DOHH2 (cell line): ENCODE data around the gene PSAT1.

Experiments used
- H3F3A ChIP-seq: fragments of 200-600 bp; sonication (generic), shearing (Covaris generic); 2 replicates; pipeline ENCODE4 v1.6.0; 2016; ENCODE audit warnings: antibody characterized with exemption, mild to moderate bottlenecking; ENCODE audit not compliant: control insufficient read depth, insufficient read depth
- H3K27ac ChIP-seq: fragments of 200-600 bp; sonication (generic); 2 replicates; pipeline ENCODE4 v1.5.1; 2014; ENCODE audit warnings: low read depth, mild to moderate bottlenecking, low read length, moderate library complexity
- H3K27me3 ChIP-seq: fragments of 200-600 bp; sonication (generic); 2 replicates; pipeline ENCODE4 v1.6.1; 2014; ENCODE audit warnings: mild to moderate bottlenecking, low read length, mixed read lengths; ENCODE audit not compliant: control insufficient read depth
- H3K36me3 ChIP-seq: fragments of 200-600 bp; sonication (generic); 2 replicates; pipeline ENCODE4 v1.6.1; 2014; ENCODE audit warnings: mild to moderate bottlenecking, low read length, moderate library complexity, mixed read lengths; ENCODE audit not compliant: control insufficient read depth
- H3K4me1 ChIP-seq: fragments of 200-600 bp; sonication (generic); 2 replicates; pipeline ENCODE4 v1.6.1; 2014; ENCODE audit warnings: mild to moderate bottlenecking, low read length, mixed read lengths; ENCODE audit not compliant: control insufficient read depth
- H3K4me2 ChIP-seq: fragments of 200-600 bp; sonication (generic); 2 replicates; pipeline ENCODE4 v1.6.0; 2014; ENCODE audit warnings: mild to moderate bottlenecking, low read length, moderate library complexity
- H3K4me3 ChIP-seq: fragments of 200-600 bp; sonication (generic); 2 replicates; pipeline ENCODE4 v1.5.1; 2014; ENCODE audit warnings: mild to moderate bottlenecking, low read length, mixed read lengths
- H3K79me2 ChIP-seq: fragments of 200-600 bp; sonication (generic); 2 replicates; pipeline ENCODE4 v1.6.1; 2014; ENCODE audit warnings: mild to moderate bottlenecking, low read length, mixed read lengths; ENCODE audit not compliant: control insufficient read depth
- H3K9me2 ChIP-seq: fragments of 200-600 bp; sonication (generic); replicated peaks from 2 replicates; pipeline ENCODE4 v1.6.1; 2014; ENCODE audit warnings: mild to moderate bottlenecking, low read length, mixed read lengths; ENCODE audit not compliant: control insufficient read depth
- H3K9me3 ChIP-seq: fragments of 200-600 bp; sonication (generic); 2 replicates; pipeline ENCODE4 v1.6.1; 2014; ENCODE audit warnings: antibody characterized with exemption, low read length, mixed read lengths; ENCODE audit not compliant: control insufficient read depth, insufficient read depth
- H4K20me1 ChIP-seq: fragments of 200-600 bp; sonication (generic); 2 replicates; pipeline ENCODE4 v1.6.0; 2014; ENCODE audit warnings: low read depth, mild to moderate bottlenecking, antibody characterized with exemption, low read length, moderate library complexity; ENCODE audit not compliant: control insufficient read depth, insufficient read depth
- EZH2phosphoT487 ChIP-seq: fragments of 200-600 bp; sonication (generic); IDR thresholded peaks from 2 replicates; pipeline ENCODE4 v1.6.1; 2017; ENCODE audit warnings: borderline replicate concordance, mild to moderate bottlenecking, antibody characterized with exemption, low read length, moderate library complexity, mixed read lengths
- TF ChIP-seq, protein P1 (sequence below): fragments of 200-600 bp; sonication (generic); IDR thresholded peaks from one replicate; pipeline ENCODE4 v1.5.1; 2014; ENCODE audit warnings: antibody characterized with exemption, mild to moderate bottlenecking, low read depth, low read length; ENCODE audit not compliant: poor library complexity, severe bottlenecking

PSAT1 gene

DNA sequence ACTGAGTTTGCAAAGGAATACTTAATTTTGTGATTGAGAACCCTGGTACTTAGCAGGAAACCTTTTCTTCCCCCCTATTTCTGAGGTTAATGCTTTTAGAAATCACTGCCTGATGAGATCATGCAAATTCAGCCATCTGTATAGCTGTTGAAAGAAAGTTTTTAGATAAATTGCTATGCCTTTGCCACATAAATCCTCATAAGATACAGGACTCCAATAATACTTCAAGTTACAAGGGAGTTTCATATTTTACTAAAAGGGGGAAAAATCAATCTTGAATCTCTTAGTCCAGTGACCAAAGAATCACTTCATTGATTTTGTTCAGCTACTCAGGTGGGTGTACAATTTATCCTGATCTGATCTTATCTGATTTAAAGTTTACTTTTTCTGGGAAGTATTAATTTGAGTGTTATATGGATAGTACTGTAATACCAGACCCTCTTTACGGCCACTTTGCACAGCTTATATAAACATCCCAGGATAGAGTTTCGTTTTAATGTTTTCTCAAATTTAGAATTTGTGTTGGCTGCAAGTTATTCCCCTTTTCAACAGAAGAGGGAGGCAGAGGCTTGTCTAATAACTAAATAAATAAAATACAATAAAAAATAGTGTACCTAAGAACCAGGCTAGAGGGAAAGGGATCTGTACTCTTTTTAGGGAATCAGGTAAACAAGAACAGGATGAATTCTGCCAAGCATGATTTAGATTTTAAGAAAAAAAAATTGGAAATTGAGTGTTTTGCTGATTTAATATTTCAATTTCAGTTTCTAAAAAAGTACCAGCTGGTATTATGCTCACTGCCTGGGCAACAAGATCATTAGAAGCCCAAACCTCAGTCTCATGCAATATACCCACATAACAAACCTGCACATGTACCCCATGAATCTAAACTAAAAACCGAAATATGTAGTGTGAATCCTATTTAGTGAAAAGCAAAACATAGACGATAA is 69.1 kb downstream of the PSAT1 start:
- Histone ChIP-seq H3K4me1 (no peaks in the 10 kb centered on the region), H3K4me3 (no peak overlapping the region), H3K27ac (no peak overlapping the region), H4K20me1 (no peaks in the 10 kb centered on the region), H3K36me3 (no peaks in the 10 kb centered on the region), H3K9me3 (no peaks in the 10 kb centered on the region), H3K4me2 (no peak overlapping the region), H3K79me2 (no peaks in the 10 kb centered on the region), H3K27me3 (peaks cover 5% of the 10 kb centered on the region; the same call in 1 of the 2 replicates), H3K9me2 (no peaks in the 10 kb centered on the region), H3F3A (no peaks in the 10 kb centered on the region)
- TF ChIP-seq, protein P1, sequence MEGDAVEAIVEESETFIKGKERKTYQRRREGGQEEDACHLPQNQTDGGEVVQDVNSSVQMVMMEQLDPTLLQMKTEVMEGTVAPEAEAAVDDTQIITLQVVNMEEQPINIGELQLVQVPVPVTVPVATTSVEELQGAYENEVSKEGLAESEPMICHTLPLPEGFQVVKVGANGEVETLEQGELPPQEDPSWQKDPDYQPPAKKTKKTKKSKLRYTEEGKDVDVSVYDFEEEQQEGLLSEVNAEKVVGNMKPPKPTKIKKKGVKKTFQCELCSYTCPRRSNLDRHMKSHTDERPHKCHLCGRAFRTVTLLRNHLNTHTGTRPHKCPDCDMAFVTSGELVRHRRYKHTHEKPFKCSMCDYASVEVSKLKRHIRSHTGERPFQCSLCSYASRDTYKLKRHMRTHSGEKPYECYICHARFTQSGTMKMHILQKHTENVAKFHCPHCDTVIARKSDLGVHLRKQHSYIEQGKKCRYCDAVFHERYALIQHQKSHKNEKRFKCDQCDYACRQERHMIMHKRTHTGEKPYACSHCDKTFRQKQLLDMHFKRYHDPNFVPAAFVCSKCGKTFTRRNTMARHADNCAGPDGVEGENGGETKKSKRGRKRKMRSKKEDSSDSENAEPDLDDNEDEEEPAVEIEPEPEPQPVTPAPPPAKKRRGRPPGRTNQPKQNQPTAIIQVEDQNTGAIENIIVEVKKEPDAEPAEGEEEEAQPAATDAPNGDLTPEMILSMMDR: peak; percentile 39
- no peak for TF ChIP-seq EZH2phosphoT487

DNA sequence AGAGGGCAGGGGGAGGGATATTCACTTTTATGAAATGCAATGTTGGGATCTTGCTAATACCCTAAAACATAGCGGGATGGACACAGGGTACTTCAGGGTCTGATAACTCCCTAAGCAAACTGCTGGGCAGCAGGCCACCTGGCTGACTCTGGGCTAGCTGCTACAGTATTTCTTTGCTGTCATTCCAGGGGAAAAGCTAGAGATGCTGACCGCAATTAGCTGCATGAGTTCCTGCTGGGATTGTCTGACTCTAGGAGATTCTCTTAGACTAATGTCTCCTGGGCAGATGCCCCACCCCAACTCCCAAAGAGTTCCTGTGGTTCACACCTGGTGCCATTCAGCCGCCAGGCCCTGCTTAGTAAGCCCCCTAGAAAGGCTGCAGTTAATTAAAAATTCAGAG is 69.9 kb downstream of the PSAT1 start:
- no peaks in the 10 kb centered on the region for H3K9me3 ChIP-seq
- H3F3A ChIP-seq: no peaks in the 10 kb centered on the region
- no peaks in the 10 kb centered on the region for H3K79me2 ChIP-seq
- TF ChIP-seq, protein P1: no peak
- no peak for TF ChIP-seq EZH2phosphoT487
- no peaks in the 10 kb centered on the region for H4K20me1 ChIP-seq
- no peak overlapping the region for H3K4me3 ChIP-seq
- H3K27ac ChIP-seq: no peak overlapping the region
- peaks cover 5% of the 10 kb centered on the region; the same call in 1 of the 2 replicates for H3K27me3 ChIP-seq
- no peak overlapping the region for H3K4me2 ChIP-seq
- H3K4me1 ChIP-seq: no peaks in the 10 kb centered on the region
- H3K9me2 ChIP-seq: no peaks in the 10 kb centered on the region
- H3K36me3 ChIP-seq: no peaks in the 10 kb centered on the region

DNA sequence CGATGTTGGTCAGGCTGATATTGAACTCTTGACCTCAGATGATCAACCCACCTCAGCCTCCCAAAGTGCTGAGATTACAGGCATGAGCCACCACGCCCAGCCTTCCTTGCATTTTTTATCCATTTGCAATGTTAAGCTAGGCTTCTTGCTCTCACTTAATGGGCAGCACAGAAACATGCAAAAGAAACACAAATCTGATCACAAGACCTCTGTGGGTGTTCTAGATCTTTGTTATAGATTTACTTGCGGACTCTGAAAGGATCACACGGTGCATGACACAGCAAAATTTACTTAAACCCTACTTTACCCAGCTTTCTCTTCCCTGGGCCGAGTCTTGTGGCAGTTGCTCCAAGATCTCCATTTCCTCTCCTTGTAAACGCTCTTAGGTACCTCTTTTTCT is 71.3 kb downstream of the PSAT1 start:
- Histone ChIP-seq H3F3A (no peaks in the 10 kb centered on the region), H3K27ac (no peak overlapping the region), H3K4me2 (no peak overlapping the region), H3K9me3 (no peaks in the 10 kb centered on the region), H3K9me2 (no peaks in the 10 kb centered on the region), H3K4me3 (no peak overlapping the region), H3K36me3 (no peaks in the 10 kb centered on the region), H3K27me3 (peaks cover 5% of the 10 kb centered on the region; the same call in 1 of the 2 replicates), H4K20me1 (no peaks in the 10 kb centered on the region), H3K4me1 (no peaks in the 10 kb centered on the region), H3K79me2 (no peaks in the 10 kb centered on the region)
- TF ChIP-seq EZH2phosphoT487: no peak
- TF ChIP-seq, protein P1: no peak
